Panc1 (cell line): Measurements from ENCODE around the gene STRADB. TPM values are rescaled to one million over a fixed set of nuclear protein-coding genes. Genes with fewer than 3 reads are reported as not detected.

Experiments
- ATAC-seq: fragments of 200-7000 bp; cut with Tn5 transposase; 2 replicates; pipeline ENCODE4 v1.9.1; 2020; ENCODE audit warnings: mild to moderate bottlenecking, moderate library complexity
- BruUV-seq: library from RNA; stranded (reverse); fragments of 400-500 nt; replicated peaks from 2 replicates; lab custom pipeline; 2021; lab: Mats Ljungman, UMichigan
- CTCF ChIA-PET: fragments of 300-600 bp; sonication (Branson Sonifier 250); formaldehyde crosslinking; loops from one replicate; lab custom pipeline; 2022; ENCODE audit warnings: antibody characterized with exemption; lab: Charles Lee
- POLR2A ChIA-PET: fragments of 300-600 bp; sonication (Branson Sonifier 250); formaldehyde crosslinking; loops from one replicate; lab custom pipeline; 2022; ENCODE audit warnings: antibody characterized with exemption; lab: Charles Lee
- DNase-seq: peaks from one replicate; pipeline ENCODE4 v3.0.0-alpha.2; 2010; ENCODE audit warnings: low read depth, low spot score
- H3K27ac ChIP-seq: 2 replicates; pipeline ENCODE4 v1.5.1; 2011; ENCODE audit warnings: mild to moderate bottlenecking, low read length, inconsistent platforms
- H3K27me3 ChIP-seq: fragments of 200-500 bp; sonication (Bioruptor generic); 2 replicates; pipeline ENCODE4 v1.6.0; 2014; ENCODE audit warnings: low read length, inconsistent platforms; ENCODE audit not compliant: control insufficient read depth, insufficient read depth
- H3K36me3 ChIP-seq: fragments of 200-500 bp; sonication (Bioruptor generic); 2 replicates; pipeline ENCODE4 v1.5.1; 2014; ENCODE audit warnings: inconsistent platforms, mild to moderate bottlenecking, low read length, moderate library complexity; ENCODE audit not compliant: control insufficient read depth, insufficient read depth
- H3K4me1 ChIP-seq: 2 replicates; pipeline ENCODE4 v1.5.1; 2011; ENCODE audit warnings: inconsistent platforms, mild to moderate bottlenecking, low read length, moderate library complexity; ENCODE audit not compliant: control insufficient read depth, insufficient read depth
- H3K4me3 ChIP-seq, 2 experiments: 2 replicates each; pipeline ENCODE4 v1.5.1; 2011 to 2012; ENCODE audit warnings: low read depth in 2 of 2, low read length in 2 of 2, mild to moderate bottlenecking in 2 of 2, inconsistent platforms in 1 of 2, moderate library complexity in 1 of 2
- H3K9me3 ChIP-seq: fragments of 200-500 bp; sonication (Bioruptor generic); 2 replicates; pipeline ENCODE4 v1.5.1; 2014; ENCODE audit warnings: low read depth, mild to moderate bottlenecking, inconsistent platforms, low read length, moderate library complexity; ENCODE audit not compliant: control insufficient read depth, insufficient read depth
- CTCF ChIP-seq: fragments of 450-650 bp; IDR thresholded peaks from 2 replicates; pipeline ENCODE4 v1.5.1; 2017; ENCODE audit warnings: mild to moderate bottlenecking
- POLR2AphosphoS5 ChIP-seq: IDR thresholded peaks from 2 replicates; pipeline ENCODE4 v1.6.1; 2012; ENCODE audit warnings: mild to moderate bottlenecking, low read depth, low read length, moderate library complexity
- REST ChIP-seq, 2 experiments: IDR thresholded peaks; 2 replicates each; pipeline ENCODE4 v1.6.1; 2011 to 2012; ENCODE audit warnings: low read depth in 2 of 2, control low read depth in 1 of 2, low read length in 1 of 2, mild to moderate bottlenecking in 1 of 2, moderate library complexity in 1 of 2; ENCODE audit not compliant: insufficient read depth in 1 of 2
- SIN3A ChIP-seq: IDR thresholded peaks from 2 replicates; pipeline ENCODE4 v1.6.1; 2012; ENCODE audit warnings: low read depth, mild to moderate bottlenecking, low read length, moderate library complexity, borderline replicate concordance; ENCODE audit not compliant: insufficient read depth
- TCF7L2 ChIP-seq: IDR thresholded peaks from 2 replicates; pipeline ENCODE4 v1.6.1; 2011; ENCODE audit warnings: mild to moderate bottlenecking, low read depth, low read length, inconsistent platforms
- in situ Hi-C: cut with HindIII; loops from 2 replicates; pipeline ENCODE4 v1.10.0; 2016; ENCODE audit warnings: low sequenced_read_pairs, low pct_unique_long_range_greater_than_20kb
- intact Hi-C: fragments of 100-400 bp; cut with micrococcal nuclease; formaldehyde crosslinking; loops from one replicate; pipeline ENCODE4 v1.10.0; 2022; ENCODE audit not compliant: unreplicated experiment
- total RNA-seq: library from RNA; stranded (reverse); gene quantifications from one replicate; pipeline ENCODE4 v1.2.1, GENCODE V29; 2021; ENCODE audit not compliant: unreplicated experiment

Gene STRADB
- total RNA-seq, 1 experiment from 2014 or later, result 33.4 TPM

GRCh38 chr2:201419986-201420385, 31.6 kb upstream of the STRADB start:
- Histone ChIP-seq H3K36me3 (no peaks in the 10 kb centered on the region), H3K9me3 (no peaks in the 10 kb centered on the region), H3K4me1 (no peaks in the 10 kb centered on the region), H3K27me3 (no peaks in the 10 kb centered on the region), H3K4me3 (no peak overlapping the region), H3K27ac (no peak overlapping the region)
- CTCF ChIA-PET, result no interaction called here
- POLR2A ChIA-PET, result no interaction called here
- BruUV-seq, result no TSS peak
- no peak for TF ChIP-seq TCF7L2
- TF ChIP-seq SIN3A, result no peak
- no peak for TF ChIP-seq POLR2AphosphoS5
- no peak for TF ChIP-seq REST (IDR thresholded peaks at IDR 0.05; ENCODE audit: insufficient read depth in 1 of 2, low read depth in 2 of 2, low read length in 1 of 2)
- TF ChIP-seq CTCF, result no peak
- no peak for ATAC-seq
- in situ Hi-C loops, result no loop called here
- DNase-seq, result no peak
- intact Hi-C loops, result no loop called here

GRCh38 chr2:201420442-201421113, 31.0 kb upstream of the STRADB start:
- no peak overlapping the region for H3K27ac ChIP-seq
- in situ Hi-C loops, result no loop called here
- H3K4me3 ChIP-seq, result no peak overlapping the region
- BruUV-seq, result no TSS peak
- POLR2A ChIA-PET, result no interaction called here
- no peak for TF ChIP-seq SIN3A
- intact Hi-C loops, result no loop called here
- H3K9me3 ChIP-seq, result no peaks in the 10 kb centered on the region
- no peaks in the 10 kb centered on the region for H3K27me3 ChIP-seq
- CTCF ChIA-PET, result no interaction called here
- DNase-seq (no peak), ATAC-seq (no peak)
- H3K36me3 ChIP-seq, result no peaks in the 10 kb centered on the region
- H3K4me1 ChIP-seq, result no peaks in the 10 kb centered on the region

GRCh38 chr2:201425952-201426351, 25.6 kb upstream of the STRADB start:
- DNase-seq, result no peak
- ATAC-seq, result no peak
- Histone ChIP-seq H3K4me1 (no peaks in the 10 kb centered on the region), H3K9me3 (no peaks in the 10 kb centered on the region), H3K27me3 (no peaks in the 10 kb centered on the region), H3K36me3 (no peaks in the 10 kb centered on the region), H3K4me3 (no peak overlapping the region), H3K27ac (no peak overlapping the region)
- no TSS peak for BruUV-seq
- in situ Hi-C loops, result no loop called here
- TF ChIP-seq CTCF (no peak), SIN3A (no peak), TCF7L2 (no peak), REST (IDR thresholded peaks at IDR 0.05; ENCODE audit: insufficient read depth in 1 of 2, low read depth in 2 of 2, low read length in 1 of 2) (no peak), POLR2AphosphoS5 (no peak)
- ChIA-PET CTCF (interaction anchor here (0.5 kb wide), 1 partner anchor 345 kb away, joined by 3 read pairs; no protein-coding TSS in a partner anchor), POLR2A (no interaction called here)
- intact Hi-C loops, result no loop called here
